WTC11 (cell line): ENCODE measurements around the gene NKX6-2. TPM values are rescaled to one million over a fixed set of nuclear protein-coding genes. Genes with fewer than 3 reads are reported as not detected.

Source experiments
- ATAC-seq: fragments of 200-7000 bp; cut with Tn5 transposase; 2 replicates; pipeline ENCODE4 v1.10.0; 2021; ENCODE audit warnings: mild to moderate bottlenecking, moderate library complexity
- CTCF ChIA-PET: fragments of 300-600 bp; sonication (Branson Sonifier 250); formaldehyde crosslinking; loops from one replicate; lab custom pipeline; 2021; ENCODE audit warnings: antibody characterized with exemption; lab: Charles Lee
- POLR2A ChIA-PET: fragments of 350-600 bp; sonication (Branson Sonifier 250); formaldehyde crosslinking; loops from one replicate; lab custom pipeline; 2021; ENCODE audit warnings: antibody characterized with exemption; lab: Charles Lee
- DNase-seq: peaks from one replicate; pipeline ENCODE4 v3.0.0; 2021; ENCODE audit warnings: low spot score
- H3K27ac Mint-ChIP-seq: 2 replicates; pipeline ENCODE4 v1.8.0; 2021; ENCODE audit warnings: mixed read lengths
- H3K27me3 Mint-ChIP-seq: 2 replicates; pipeline ENCODE4 v1.8.0; 2021; ENCODE audit warnings: low read depth, mild to moderate bottlenecking, moderate library complexity, mixed read lengths
- H3K36me3 Mint-ChIP-seq: 2 replicates; pipeline ENCODE4 v1.8.0; 2021; ENCODE audit warnings: mixed read lengths
- H3K4me1 Mint-ChIP-seq: 2 replicates; pipeline ENCODE4 v1.8.0; 2022; ENCODE audit warnings: mixed read lengths
- H3K4me3 Mint-ChIP-seq: 2 replicates; pipeline ENCODE4 v1.8.0; 2021; ENCODE audit warnings: mild to moderate bottlenecking, moderate library complexity, mixed read lengths
- H3K9me3 Mint-ChIP-seq: 2 replicates; pipeline ENCODE4 v1.8.0; 2021; ENCODE audit warnings: mixed read lengths
- AR ChIP-seq: fragments of 250-450 bp; sonication (Bioruptor Pico); IDR thresholded peaks from 2 replicates; pipeline ENCODE4 v1.9.0; 2021; ENCODE audit warnings: mild to moderate bottlenecking
- ATF3 ChIP-seq: sonication (generic); formaldehyde crosslinking; conservative IDR thresholded peaks from 2 replicates; pipeline ENCODE4 v1.8.1; 2022; ENCODE audit warnings: mild to moderate bottlenecking, missing genetic modification reagents
- CREB1 ChIP-seq: sonication (generic); formaldehyde crosslinking; IDR thresholded peaks from 2 replicates; pipeline ENCODE4 v1.8.0; 2023; ENCODE audit warnings: mild to moderate bottlenecking, missing genetic modification reagents
- CTCF ChIP-seq: fragments of 200-600 bp; IDR thresholded peaks from 2 replicates; pipeline ENCODE4 v1.8.0; 2022; ENCODE audit warnings: antibody characterized with exemption
- ETV6 ChIP-seq: sonication (generic); formaldehyde crosslinking; IDR thresholded peaks from 2 replicates; pipeline ENCODE4 v1.8.1; 2022; ENCODE audit warnings: mild to moderate bottlenecking, missing genetic modification reagents
- FOXJ3 ChIP-seq: sonication (generic); formaldehyde crosslinking; IDR thresholded peaks from 2 replicates; pipeline ENCODE4 v1.9.0; 2021; ENCODE audit warnings: missing genetic modification reagents, mild to moderate bottlenecking, borderline replicate concordance
- GABPB1 ChIP-seq: sonication (generic); formaldehyde crosslinking; IDR thresholded peaks from 2 replicates; pipeline ENCODE4 v1.8.1; 2023; ENCODE audit warnings: mild to moderate bottlenecking, missing genetic modification reagents
- IRF1 ChIP-seq: sonication (generic); formaldehyde crosslinking; IDR thresholded peaks from 2 replicates; pipeline ENCODE4 v1.8.0; 2023; ENCODE audit warnings: missing genetic modification reagents
- OVOL2 ChIP-seq: fragments of 250-450 bp; sonication (Bioruptor Pico); IDR thresholded peaks from 2 replicates; pipeline ENCODE4 v1.9.0; 2021; ENCODE audit warnings: mild to moderate bottlenecking, borderline replicate concordance
- TEAD4 ChIP-seq: sonication (generic); formaldehyde crosslinking; IDR thresholded peaks from 2 replicates; pipeline ENCODE4 v1.8.0; 2022; ENCODE audit warnings: mild to moderate bottlenecking, missing genetic modification reagents
- ZNF317 ChIP-seq: sonication (generic); formaldehyde crosslinking; IDR thresholded peaks from 2 replicates; pipeline ENCODE4 v1.8.1; 2023; ENCODE audit warnings: low read depth, mild to moderate bottlenecking, moderate library complexity, missing genetic modification reagents, borderline replicate concordance
- ZSCAN18 ChIP-seq: fragments of 250-450 bp; sonication (Bioruptor Pico); IDR thresholded peaks from 2 replicates; pipeline ENCODE4 v2.1.2; 2022; ENCODE audit warnings: mild to moderate bottlenecking, moderate library complexity
- total RNA-seq: library from RNA; stranded (reverse); gene quantifications from 3 replicates; pipeline ENCODE4 v1.2.3, GENCODE V29; 2021
- TF ChIP-seq, protein P1 (sequence below): sonication (generic); formaldehyde crosslinking; IDR thresholded peaks from 2 replicates; pipeline ENCODE4 v1.8.1; 2023; ENCODE audit warnings: mild to moderate bottlenecking, missing genetic modification reagents, moderate library complexity
- TF ChIP-seq, protein P2 (sequence below): sonication (generic); formaldehyde crosslinking; IDR thresholded peaks from 2 replicates; pipeline ENCODE4 v1.8.0; 2022; ENCODE audit warnings: mild to moderate bottlenecking, missing genetic modification reagents
- TF ChIP-seq, protein P3 (sequence below): sonication (generic); formaldehyde crosslinking; IDR thresholded peaks from 2 replicates; pipeline ENCODE4 v1.8.0; 2022; ENCODE audit warnings: mild to moderate bottlenecking, missing genetic modification reagents
- TF ChIP-seq, protein P4 (sequence below): sonication (generic); formaldehyde crosslinking; conservative IDR thresholded peaks from 2 replicates; pipeline ENCODE4 v1.8.1; 2023; ENCODE audit warnings: mild to moderate bottlenecking, low read depth, missing genetic modification reagents, moderate library complexity
- TF ChIP-seq, protein P5 (sequence below): sonication (generic); formaldehyde crosslinking; IDR thresholded peaks from 2 replicates; pipeline ENCODE4 v1.8.1; 2023; ENCODE audit warnings: mild to moderate bottlenecking, missing genetic modification reagents, moderate library complexity
- TF ChIP-seq, protein P6 (sequence below): sonication (generic); formaldehyde crosslinking; IDR thresholded peaks from 2 replicates; pipeline ENCODE4 v1.8.0; 2022; ENCODE audit warnings: mild to moderate bottlenecking, missing genetic modification reagents

The NKX6-2 gene
- total RNA-seq, 1 experiment from 2014 or later, result 0.15 TPM

DNA sequence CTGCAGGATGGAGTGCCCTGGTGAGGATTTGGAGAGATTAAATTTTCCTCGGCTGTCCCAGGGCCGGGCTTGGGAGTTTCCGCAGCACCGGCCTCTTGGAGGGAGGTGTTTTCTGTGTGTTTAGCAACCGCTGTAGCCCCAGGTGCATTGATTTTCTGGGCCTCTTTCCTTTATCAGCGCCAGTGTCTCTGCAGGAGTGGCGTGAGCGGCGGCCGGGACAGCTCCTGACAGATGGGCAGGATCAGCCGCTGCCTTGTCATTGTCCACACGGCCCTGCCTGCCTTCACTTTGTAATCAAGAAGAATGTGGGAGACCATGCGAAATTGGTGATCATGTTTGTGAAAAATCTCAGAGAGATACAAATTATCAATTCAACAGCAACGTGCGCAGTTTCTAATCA is 32.4 kb downstream of the NKX6-2 start:
- ChIA-PET CTCF (no interaction called here), POLR2A (no interaction called here)
- no peak for TF ChIP-seq TEAD4 (CRISPR knock-in tag)
- no peak for TF ChIP-seq ATF3 (CRISPR knock-in tag)
- no peak for TF ChIP-seq FOXJ3 (CRISPR knock-in tag)
- TF ChIP-seq ZNF317 (CRISPR knock-in tag), result no peak
- no peak for TF ChIP-seq OVOL2
- TF ChIP-seq AR (CRISPR knock-in tag), result no peak
- TF ChIP-seq CTCF, result no peak
- no peak for DNase-seq
- Mint-ChIP-seq H3K4me3 (no peak overlapping the region), H3K9me3 (peaks cover 18% of the 10 kb centered on the region), H3K36me3 (peaks cover 16% of the 10 kb centered on the region), H3K27me3 (no peaks in the 10 kb centered on the region), H3K27ac (no peak overlapping the region), H3K4me1 (no peaks in the 10 kb centered on the region)
- ATAC-seq, result no peak

GRCh38 chr10:132752961-132753360 is 33.0 kb downstream of the NKX6-2 start:
- DNase-seq (no peak), ATAC-seq (no peak)
- Mint-ChIP-seq H3K27me3 (no peaks in the 10 kb centered on the region), H3K4me1 (peaks cover 5% of the 10 kb centered on the region), H3K4me3 (no peak overlapping the region), H3K9me3 (peaks cover 18% of the 10 kb centered on the region), H3K27ac (no peak overlapping the region), H3K36me3 (peaks cover 16% of the 10 kb centered on the region)
- ChIA-PET CTCF (no interaction called here), POLR2A (no interaction called here)
- TF ChIP-seq IRF1 (no peak), ZSCAN18 (CRISPR knock-in tag) (no peak), TEAD4 (CRISPR knock-in tag) (no peak), ETV6 (no peak), GABPB1 (no peak), CREB1 (no peak), FOXJ3 (CRISPR knock-in tag) (no peak)
- TF ChIP-seq, protein P1, sequence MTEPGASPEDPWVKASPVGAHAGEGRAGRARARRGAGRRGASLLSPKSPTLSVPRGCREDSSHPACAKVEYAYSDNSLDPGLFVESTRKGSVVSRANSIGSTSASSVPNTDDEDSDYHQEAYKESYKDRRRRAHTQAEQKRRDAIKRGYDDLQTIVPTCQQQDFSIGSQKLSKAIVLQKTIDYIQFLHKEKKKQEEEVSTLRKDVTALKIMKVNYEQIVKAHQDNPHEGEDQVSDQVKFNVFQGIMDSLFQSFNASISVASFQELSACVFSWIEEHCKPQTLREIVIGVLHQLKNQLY (CRISPR knock-in tag), result no peak
- TF ChIP-seq, protein P2, sequence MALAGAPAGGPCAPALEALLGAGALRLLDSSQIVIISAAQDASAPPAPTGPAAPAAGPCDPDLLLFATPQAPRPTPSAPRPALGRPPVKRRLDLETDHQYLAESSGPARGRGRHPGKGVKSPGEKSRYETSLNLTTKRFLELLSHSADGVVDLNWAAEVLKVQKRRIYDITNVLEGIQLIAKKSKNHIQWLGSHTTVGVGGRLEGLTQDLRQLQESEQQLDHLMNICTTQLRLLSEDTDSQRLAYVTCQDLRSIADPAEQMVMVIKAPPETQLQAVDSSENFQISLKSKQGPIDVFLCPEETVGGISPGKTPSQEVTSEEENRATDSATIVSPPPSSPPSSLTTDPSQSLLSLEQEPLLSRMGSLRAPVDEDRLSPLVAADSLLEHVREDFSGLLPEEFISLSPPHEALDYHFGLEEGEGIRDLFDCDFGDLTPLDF (CRISPR knock-in tag), result no peak
- TF ChIP-seq, protein P3, sequence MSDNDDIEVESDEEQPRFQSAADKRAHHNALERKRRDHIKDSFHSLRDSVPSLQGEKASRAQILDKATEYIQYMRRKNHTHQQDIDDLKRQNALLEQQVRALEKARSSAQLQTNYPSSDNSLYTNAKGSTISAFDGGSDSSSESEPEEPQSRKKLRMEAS (CRISPR knock-in tag), result no peak
- TF ChIP-seq, protein P4, sequence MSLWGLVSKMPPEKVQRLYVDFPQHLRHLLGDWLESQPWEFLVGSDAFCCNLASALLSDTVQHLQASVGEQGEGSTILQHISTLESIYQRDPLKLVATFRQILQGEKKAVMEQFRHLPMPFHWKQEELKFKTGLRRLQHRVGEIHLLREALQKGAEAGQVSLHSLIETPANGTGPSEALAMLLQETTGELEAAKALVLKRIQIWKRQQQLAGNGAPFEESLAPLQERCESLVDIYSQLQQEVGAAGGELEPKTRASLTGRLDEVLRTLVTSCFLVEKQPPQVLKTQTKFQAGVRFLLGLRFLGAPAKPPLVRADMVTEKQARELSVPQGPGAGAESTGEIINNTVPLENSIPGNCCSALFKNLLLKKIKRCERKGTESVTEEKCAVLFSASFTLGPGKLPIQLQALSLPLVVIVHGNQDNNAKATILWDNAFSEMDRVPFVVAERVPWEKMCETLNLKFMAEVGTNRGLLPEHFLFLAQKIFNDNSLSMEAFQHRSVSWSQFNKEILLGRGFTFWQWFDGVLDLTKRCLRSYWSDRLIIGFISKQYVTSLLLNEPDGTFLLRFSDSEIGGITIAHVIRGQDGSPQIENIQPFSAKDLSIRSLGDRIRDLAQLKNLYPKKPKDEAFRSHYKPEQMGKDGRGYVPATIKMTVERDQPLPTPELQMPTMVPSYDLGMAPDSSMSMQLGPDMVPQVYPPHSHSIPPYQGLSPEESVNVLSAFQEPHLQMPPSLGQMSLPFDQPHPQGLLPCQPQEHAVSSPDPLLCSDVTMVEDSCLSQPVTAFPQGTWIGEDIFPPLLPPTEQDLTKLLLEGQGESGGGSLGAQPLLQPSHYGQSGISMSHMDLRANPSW (CRISPR knock-in tag), result no peak
- TF ChIP-seq, protein P5, sequence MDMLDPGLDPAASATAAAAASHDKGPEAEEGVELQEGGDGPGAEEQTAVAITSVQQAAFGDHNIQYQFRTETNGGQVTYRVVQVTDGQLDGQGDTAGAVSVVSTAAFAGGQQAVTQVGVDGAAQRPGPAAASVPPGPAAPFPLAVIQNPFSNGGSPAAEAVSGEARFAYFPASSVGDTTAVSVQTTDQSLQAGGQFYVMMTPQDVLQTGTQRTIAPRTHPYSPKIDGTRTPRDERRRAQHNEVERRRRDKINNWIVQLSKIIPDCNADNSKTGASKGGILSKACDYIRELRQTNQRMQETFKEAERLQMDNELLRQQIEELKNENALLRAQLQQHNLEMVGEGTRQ, result no peak
- TF ChIP-seq, protein P6, sequence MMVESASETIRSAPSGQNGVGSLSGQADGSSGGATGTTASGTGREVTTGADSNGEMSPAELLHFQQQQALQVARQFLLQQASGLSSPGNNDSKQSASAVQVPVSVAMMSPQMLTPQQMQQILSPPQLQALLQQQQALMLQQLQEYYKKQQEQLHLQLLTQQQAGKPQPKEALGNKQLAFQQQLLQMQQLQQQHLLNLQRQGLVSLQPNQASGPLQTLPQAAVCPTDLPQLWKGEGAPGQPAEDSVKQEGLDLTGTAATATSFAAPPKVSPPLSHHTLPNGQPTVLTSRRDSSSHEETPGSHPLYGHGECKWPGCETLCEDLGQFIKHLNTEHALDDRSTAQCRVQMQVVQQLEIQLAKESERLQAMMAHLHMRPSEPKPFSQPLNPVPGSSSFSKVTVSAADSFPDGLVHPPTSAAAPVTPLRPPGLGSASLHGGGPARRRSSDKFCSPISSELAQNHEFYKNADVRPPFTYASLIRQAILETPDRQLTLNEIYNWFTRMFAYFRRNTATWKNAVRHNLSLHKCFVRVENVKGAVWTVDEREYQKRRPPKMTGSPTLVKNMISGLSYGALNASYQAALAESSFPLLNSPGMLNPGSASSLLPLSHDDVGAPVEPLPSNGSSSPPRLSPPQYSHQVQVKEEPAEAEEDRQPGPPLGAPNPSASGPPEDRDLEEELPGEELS (CRISPR knock-in tag), result no peak
